Mammary epithelial cell (primary cell): ENCODE measurements around the gene FAT3.

Experiments
- EZH2 ChIP-seq: IDR thresholded peaks from 2 replicates; pipeline ENCODE4 v1.6.1; 2012; ENCODE audit warnings: low read length, inconsistent platforms, borderline replicate concordance
- TF ChIP-seq, protein P1 (sequence below), 2 donors: IDR thresholded peaks in 1 of 2; conservative IDR thresholded peaks in 1 of 2; 2 replicates each; pipeline ENCODE4 v1.5.1; 2011 to 2012; ENCODE audit warnings: inconsistent platforms in 2 of 2, low read length in 2 of 2, mild to moderate bottlenecking in 2 of 2, control low read depth in 1 of 2, low read depth in 1 of 2; ENCODE audit not compliant: insufficient read depth in 1 of 2; ENCODE audit errors: extremely low read depth in 1 of 2

DNA sequence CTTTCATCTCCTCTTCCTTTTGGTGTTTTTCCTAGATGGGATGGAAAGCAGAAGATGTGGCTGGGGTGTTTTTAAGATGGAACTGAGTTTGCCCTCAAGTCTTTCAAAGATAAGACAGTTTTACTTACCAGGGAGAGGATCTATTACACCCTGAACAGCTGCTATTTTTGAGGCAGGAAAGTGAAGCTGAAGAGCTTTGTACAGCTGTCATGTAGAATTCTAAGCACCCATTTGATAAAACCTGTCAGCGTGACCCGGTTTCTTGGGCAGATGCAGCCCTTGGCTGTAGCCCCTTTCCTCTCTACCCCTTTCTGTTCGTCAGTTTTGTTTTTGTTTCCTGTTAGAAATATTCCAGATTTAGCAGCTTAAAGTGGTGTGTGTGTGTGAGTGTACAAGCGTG, 35.2 kb downstream of the FAT3 start:
- TF ChIP-seq, protein P1, sequence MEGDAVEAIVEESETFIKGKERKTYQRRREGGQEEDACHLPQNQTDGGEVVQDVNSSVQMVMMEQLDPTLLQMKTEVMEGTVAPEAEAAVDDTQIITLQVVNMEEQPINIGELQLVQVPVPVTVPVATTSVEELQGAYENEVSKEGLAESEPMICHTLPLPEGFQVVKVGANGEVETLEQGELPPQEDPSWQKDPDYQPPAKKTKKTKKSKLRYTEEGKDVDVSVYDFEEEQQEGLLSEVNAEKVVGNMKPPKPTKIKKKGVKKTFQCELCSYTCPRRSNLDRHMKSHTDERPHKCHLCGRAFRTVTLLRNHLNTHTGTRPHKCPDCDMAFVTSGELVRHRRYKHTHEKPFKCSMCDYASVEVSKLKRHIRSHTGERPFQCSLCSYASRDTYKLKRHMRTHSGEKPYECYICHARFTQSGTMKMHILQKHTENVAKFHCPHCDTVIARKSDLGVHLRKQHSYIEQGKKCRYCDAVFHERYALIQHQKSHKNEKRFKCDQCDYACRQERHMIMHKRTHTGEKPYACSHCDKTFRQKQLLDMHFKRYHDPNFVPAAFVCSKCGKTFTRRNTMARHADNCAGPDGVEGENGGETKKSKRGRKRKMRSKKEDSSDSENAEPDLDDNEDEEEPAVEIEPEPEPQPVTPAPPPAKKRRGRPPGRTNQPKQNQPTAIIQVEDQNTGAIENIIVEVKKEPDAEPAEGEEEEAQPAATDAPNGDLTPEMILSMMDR (conservative IDR thresholded peaks at IDR 0.05 in 1 of 2, IDR thresholded peaks at IDR 0.05 in 1 of 2; ENCODE audit: extremely low read depth in 1 of 2, insufficient read depth in 1 of 2, low read depth in 1 of 2, low read length in 2 of 2): no peak
- TF ChIP-seq EZH2: no peak
